Astrocyte of the cerebellum (primary cell): ENCODE measurements around the gene HDAC4.

Experiments used
- DNase-seq: peaks from one replicate; pipeline ENCODE4 v3.0.0-alpha.2; 2011; ENCODE audit warnings: low read depth
- H3K4me3 ChIP-seq: 2 replicates; pipeline ENCODE4 v1.5.1; 2011; ENCODE audit warnings: mild to moderate bottlenecking, low read depth, low read length, moderate library complexity
- CTCF ChIP-seq: IDR thresholded peaks from 2 replicates; pipeline ENCODE4 v1.5.1; 2012; ENCODE audit warnings: low read length, low read depth, moderate library complexity, mild to moderate bottlenecking; ENCODE audit errors: missing control alignments
- in situ Hi-C: cut with HindIII; loops from 2 replicates; pipeline ENCODE4 v1.10.0; 2017; ENCODE audit warnings: low sequenced_read_pairs

Gene HDAC4

DNA sequence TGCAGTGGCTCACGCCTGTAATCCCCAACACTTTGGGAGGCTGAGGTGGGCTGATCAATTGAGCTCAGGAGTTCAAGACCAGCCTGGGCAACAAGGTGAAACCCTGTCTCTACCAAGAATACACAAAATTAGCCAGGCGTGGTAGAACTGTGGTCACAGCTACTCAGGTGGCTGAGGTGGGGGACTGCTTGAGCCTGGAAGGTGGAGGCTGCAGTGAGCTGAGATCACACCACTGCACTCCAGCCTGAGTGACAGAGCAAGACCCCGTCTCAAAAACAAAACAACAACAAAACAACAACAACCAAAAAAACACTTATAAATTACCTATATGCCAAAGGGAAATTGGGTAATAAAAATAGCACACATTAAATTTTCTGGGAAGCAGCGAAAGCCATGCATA lies 141.6 kb downstream of the HDAC4 start:
- H3K4me3 ChIP-seq = no peak overlapping the region
- TF ChIP-seq CTCF = no peak
- DNase-seq = no peak
- in situ Hi-C loops = no loop called here

DNA sequence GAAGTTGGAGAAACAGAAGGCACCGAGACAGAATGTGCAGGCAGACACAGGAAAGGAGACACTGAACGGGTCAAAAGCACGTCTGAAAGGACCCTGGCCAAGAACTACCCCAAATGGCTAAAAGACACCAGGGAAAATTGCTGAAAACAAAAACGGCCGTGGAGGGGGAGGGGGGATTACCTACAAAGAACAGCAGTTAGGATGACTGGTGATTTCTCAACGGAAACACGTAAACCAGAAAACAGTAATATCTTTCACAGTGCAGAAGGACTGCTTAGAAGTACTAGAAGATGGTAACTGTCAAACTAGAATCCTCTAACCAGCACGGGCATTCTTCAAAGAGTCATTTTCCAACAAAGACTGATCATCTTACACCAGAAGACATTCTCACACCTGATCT lies 142.6 kb downstream of the HDAC4 start:
- H3K4me3 ChIP-seq = no peak overlapping the region
- no peak for DNase-seq
- in situ Hi-C loops = no loop called here
- TF ChIP-seq CTCF = no peak

- TF ChIP-seq CTCF = no peak
- in situ Hi-C loops = no loop called here
- DNase-seq = peak; percentile 75
- no peak overlapping the region for H3K4me3 ChIP-seq
Observed at GRCh38 chr2:239257511-239257937, 143.3 kb downstream of the HDAC4 start.

DNA sequence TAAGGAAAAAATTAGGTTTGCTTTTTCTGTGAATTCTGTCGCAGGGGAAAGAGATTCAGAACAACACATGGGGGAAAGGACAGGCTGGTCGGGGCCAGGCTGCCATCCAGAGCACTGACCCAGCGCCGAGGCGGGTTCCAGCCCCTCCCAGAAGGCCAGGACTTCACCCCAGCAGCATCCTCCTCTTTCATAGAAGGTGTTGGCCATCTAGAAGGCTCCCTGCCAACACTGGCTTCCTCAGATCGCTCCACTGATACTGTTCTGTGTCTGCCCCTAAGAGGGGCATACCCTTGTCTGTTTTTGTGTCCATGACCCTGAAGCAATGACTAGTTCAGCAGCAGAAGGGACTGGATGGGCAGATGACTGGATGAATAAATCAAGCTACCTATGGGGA lies 144.5 kb downstream of the HDAC4 start:
- DNase-seq = no peak
- TF ChIP-seq CTCF = no peak
- no peak overlapping the region for H3K4me3 ChIP-seq
- in situ Hi-C loops = no loop called here

DNA sequence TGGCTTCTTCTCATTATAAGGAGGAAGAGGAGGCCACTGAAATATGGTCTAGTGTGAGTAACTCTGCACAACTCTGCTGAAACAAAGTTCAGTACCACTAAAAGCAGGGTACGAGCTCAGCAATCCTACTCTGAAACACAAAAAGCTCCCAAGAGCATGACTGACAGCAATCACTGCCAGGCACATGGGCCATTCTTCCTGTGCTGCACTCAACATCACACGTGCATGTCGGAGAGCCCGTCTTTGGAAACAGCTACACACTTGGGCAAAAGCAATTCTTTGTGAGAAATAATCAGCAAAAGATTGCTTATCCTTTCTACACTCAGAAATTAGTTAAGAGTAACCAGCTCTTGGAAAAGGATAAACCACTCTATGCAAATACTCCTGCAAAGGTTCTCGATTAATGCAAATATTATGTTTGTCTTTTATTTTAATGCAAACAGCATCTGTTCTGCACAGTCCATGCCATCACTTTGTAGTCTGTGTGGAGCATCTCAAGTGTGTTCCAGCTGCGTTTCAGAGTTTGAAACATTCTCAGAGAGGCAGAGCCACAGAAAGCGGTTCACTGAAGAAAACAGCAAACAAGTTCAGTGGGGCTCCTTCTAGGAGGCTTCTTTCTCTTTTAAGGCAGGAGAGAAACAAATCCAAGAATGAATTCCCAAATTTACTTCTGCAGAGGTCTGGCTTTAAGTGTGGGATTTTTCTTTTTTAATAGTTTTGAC lies 145.0 kb downstream of the HDAC4 start:
- no peak for TF ChIP-seq CTCF
- no peak overlapping the region for H3K4me3 ChIP-seq
- in situ Hi-C loops = no loop called here
- no peak for DNase-seq

DNA sequence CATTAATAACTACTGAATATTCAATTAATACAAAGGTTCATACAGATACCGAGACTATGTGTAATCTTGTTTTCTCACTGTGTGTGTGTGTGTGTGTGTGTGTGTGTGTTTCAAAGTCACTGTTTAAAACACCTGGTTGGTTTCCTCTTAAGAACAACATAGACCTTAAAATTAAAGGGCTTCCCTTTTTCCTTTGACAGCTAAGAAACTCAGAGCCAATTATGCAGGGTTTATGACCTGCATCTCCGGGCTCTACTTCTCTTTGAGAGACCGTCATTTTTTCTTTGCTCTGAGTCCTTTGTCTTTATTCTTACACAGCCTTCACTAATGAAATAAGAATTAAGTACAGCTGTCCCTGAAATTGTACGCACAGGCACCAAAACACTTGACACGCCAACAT lies 145.6 kb downstream of the HDAC4 start:
- no peak for TF ChIP-seq CTCF
- H3K4me3 ChIP-seq = no peak overlapping the region
- in situ Hi-C loops = no loop called here
- no peak for DNase-seq
